ENCODE results near the gene BCKDHA.

The BCKDHA gene

GRCh38 chr19:41397086-41398049 lies at the start of gene BCKDHA, which contains the start of gene EXOSC5:
BCKDHA (plus strand) TSS chr19:41397818; CDS start chr19:41397828, 10 bp downstream.
EXOSC5 (minus strand) TSS chr19:41397359; CDS start chr19:41397328, 31 bp downstream.
- DNase-seq (ENCODE audit: low read depth), result peak; percentile 96

- no peak for DNase-seq (ENCODE audit: low read depth)
These were observed 46.8 kb upstream of the BCKDHA start for GRCh38 chr19:41350735-41351338.

GRCh38 chr19:41351339-41352245 lies 46.0 kb upstream of the BCKDHA start:
- no peak for DNase-seq (ENCODE audit: low read depth)

- no peak for DNase-seq (ENCODE audit: low read depth)
These were observed 45.4 kb upstream of the BCKDHA start for GRCh38 chr19:41352279-41352608.

GRCh38 chr19:41352609-41353465 lies 44.8 kb upstream of the BCKDHA start:
- no peak for DNase-seq (ENCODE audit: low read depth)

DNA sequence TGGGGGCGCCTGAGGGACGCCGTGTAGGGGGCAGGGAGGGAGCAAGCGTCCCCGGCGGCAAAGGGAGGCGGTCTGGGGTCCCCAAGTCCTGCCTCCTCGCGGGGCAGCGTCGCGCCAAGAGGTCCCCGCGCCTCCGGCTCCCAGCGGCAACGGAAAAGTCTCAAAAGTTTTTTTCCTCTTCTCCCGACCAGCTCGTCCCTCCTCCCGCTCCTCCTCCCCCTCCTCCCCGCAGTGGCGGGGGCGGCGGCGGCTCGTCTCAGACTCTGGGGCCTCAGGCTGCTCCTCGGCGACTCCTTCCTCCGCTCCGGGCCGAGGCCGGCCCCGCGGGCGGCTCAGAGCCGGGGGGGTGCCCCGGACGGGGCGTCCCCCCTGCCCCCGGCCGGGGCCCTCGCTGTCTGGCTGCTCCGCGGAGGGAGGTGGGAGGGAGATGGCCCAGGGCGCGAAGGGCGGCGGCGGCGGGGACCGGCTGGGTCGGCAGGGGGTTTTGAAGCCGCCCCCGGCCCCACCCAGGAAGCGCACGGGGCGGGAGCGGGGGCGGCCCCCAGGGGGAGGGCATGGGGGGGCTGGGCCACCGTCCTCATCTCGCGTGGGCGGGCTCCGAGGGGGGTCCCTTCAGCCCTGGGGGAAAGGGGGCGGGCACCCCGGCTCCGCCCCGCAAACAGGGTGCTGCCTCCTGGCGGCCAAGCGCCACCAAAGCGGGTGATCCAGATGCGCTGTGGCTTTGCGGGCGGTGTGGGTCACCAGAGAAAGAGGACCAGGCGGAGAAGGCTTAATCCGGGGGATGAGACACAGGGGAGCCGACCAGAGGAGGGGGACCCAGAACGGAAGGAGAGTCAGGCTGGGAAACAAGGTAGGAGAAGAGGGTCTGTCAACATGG lies 43.9 kb upstream of the BCKDHA start, which contains the start of gene TGFB1:
Gene TGFB1, minus strand, starts transcription at position 457 of the 877 bp plus-strand sequence. CDS start 878 bp downstream, outside the sequence.
- DNase-seq (ENCODE audit: low read depth), result no peak

GRCh38 chr19:41354343-41354953 lies 43.2 kb upstream of the BCKDHA start:
- no peak for DNase-seq (ENCODE audit: low read depth)

DNA sequence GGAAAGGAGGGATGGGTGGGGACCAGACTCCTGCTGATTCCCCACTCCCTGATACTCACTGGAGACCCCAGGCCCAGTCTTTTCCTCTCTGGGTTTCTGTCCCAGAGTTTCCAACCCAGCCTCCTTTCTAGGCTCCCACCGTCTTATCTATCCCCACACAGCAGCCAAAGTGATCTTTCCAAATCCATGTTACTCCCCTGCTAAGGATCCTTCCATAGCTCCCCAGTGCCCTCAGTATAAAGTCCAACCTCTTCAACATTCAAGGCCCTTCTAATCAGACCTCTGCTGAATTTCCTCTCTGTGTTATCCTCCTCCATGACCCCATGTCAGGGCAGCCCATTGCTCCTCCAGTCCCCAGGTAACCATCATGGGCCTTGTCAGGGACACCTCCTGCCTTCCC lies 42.6 kb upstream of the BCKDHA start:
- DNase-seq (ENCODE audit: low read depth), result no peak

GRCh38 chr19:41355802-41356201 lies 41.8 kb upstream of the BCKDHA start:
- DNase-seq (ENCODE audit: low read depth), result no peak

DNA sequence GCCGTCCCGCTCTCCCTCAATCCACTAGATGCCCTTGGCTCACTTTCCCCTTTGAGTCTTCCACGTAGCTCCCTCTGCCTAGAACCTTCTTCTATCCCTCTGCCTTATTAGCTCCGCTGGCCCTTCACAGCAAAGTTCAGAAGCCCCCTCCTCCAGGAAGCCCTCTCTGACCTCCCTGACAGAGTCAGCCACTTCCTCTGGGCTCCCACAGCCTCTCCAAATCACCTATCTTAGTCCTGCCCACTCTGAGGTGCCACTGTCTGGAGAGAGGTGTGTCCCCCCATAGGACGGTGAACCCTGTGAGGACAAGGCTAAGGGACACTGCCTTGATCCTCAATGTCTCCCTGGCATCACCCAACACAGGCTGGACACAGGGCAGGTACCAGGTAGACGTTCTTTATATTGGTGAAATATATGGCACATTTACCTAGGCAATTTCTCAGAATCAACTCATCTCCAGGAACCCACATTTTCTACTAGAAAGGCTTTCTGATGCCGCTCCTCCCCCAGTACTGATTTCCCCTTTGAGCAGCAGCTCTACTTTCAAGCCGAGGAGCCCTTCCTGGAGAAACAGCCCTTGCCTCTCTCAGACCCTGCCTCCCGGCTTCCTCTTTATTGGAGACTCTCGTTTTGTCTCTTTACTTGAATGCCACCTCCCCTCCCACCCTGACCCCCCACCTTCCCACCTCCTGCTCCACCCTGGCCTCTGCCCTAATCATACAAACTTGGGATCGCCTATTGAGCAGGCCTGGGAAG lies 40.5 kb upstream of the BCKDHA start:
- no peak for DNase-seq (ENCODE audit: low read depth)

DNA sequence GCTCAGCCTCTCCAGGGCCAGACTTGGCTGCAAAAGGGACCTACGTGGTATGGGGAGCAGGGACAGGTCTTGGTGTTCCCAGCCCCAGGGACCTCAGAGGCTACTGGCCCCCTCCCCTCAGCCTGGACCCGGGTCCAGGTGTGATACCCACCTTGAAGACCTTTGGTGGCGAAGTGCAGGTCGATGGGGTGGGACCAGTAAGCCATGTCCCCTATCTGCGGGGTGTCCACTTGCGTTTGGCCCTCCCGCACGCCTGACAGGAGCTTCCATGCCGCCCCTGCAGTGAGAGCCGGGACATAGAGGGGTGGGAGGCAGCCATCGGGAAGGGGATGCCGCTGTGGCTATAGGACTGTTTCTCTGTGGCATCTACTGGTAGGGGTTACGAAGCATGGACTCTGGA lies 39.9 kb upstream of the BCKDHA start:
- DNase-seq (ENCODE audit: low read depth), result no peak

DNA sequence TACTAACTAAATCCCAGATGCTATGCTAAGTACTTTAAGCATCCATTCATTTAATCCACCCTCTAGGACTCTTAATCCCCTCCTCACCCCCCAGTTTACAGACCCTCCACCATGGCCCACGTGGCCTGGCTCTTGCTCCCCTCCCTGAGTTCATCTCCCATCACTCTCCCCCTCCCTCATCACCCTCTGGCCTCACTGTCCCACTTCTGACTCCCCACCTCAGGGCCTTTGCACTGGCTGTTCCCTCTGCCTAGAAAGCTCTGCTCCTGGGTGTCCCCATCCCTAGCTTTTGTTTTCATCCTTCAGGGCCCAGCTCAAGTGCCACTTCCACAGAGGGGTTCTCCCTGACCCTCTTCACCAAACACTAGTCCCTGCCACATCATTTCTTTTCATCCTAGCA lies 37.9 kb upstream of the BCKDHA start:
- DNase-seq (ENCODE audit: low read depth), result no peak

DNA sequence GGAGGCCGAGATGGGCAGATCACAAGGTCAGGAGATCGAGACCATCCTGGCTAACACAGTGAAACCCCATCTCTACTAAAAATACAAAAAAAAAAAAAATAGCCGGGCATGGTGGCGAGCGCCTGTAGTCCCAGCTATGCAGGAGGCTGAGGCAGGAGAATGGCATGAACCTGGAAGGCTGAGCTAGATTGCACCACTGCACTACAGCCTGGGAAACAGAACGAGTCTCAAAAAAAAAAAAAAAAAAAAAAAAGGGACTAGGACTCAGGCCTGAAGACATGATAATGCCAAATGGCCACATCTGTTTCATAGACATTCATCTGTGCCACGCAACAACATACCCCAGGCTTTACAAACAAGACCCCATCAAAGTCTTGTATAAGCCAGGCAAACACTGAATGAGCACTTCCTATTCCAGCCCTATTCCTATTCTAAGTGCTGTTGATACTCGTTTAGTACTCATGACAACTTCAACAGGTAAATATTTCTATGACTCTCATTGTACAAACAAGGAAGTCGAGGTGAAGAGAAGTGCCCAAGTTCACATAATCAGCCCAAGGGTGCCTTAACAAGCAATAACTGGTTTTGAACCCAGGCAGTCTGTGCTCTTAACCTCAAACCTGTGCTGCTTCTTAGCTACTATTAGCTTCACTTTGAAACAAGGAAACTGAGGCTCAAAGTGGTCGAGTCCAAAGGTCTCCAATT lies 35.3 kb upstream of the BCKDHA start:
- no peak for DNase-seq (ENCODE audit: low read depth)

GRCh38 chr19:41363371-41363752 lies 34.3 kb upstream of the BCKDHA start:
- DNase-seq (ENCODE audit: low read depth), result no peak

DNA sequence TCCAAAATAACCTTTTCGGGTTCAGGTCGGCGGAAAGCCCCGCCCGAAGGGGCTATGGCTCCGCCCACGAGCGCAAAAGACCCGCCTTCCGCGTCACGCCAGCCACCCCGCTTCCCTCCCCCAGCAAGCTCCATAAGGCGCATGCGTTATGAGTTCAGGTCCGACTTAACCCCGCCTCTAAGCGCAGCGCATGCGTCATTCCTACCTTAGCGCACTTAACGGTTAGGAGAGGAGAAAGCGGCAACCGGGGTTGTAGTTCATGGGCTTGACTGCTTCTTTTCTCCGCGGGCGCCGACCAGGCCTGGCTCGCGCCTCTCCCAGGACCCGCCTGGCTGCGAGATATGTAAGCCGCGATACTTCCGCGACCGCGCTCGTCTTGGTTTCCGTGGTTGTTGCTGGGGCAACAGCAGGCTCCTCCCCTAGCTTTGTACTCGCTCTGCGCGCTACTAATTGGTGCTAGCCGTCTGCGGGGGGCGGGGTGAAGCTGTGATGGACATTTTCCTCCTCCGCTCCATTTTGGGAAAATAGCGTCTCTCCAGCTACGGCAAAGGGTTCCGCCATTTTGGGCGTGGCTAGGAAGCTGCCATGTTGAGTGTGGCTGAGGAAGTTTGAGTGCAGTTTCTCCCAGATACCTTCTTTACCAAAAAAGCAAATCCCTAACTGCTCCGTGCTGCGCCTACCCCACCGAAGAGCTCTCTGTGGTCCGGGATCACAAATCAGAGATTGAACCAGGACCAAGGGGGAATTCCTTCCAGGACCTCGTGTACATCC lies 33.7 kb upstream of the BCKDHA start, which contains the start of gene B9D2:
Gene B9D2, minus strand, starts transcription at position 397 of the 771 bp plus-strand sequence. CDS start 630 bp downstream, outside the sequence.
- DNase-seq (ENCODE audit: low read depth), result peak; percentile 85

- no peak for DNase-seq (ENCODE audit: low read depth)
These were observed 32.9 kb upstream of the BCKDHA start for GRCh38 chr19:41364524-41365391.

Data from GM04503 (cell line).